OCI-LY7 (cell line): ENCODE data around the gene HINT2. TPM values are rescaled to one million over a fixed set of nuclear protein-coding genes. Genes with fewer than 3 reads are reported as not detected.
A peak's percentile ranks its signal among the peaks of the same experiment; 100 is the strongest.

Source experiments
- BruUV-seq: library from RNA; stranded (reverse); fragments of 400-500 nt; replicated peaks from 2 replicates; lab custom pipeline; 2021; lab: Mats Ljungman, UMichigan
- CTCF ChIA-PET: fragments of 300-600 bp; sonication (Branson Sonifier 250); formaldehyde crosslinking; loops from one replicate; lab custom pipeline; 2022; ENCODE audit warnings: antibody characterized with exemption; ENCODE audit not compliant: unreplicated experiment; lab: Charles Lee
- POLR2A ChIA-PET: fragments of 300-600 bp; sonication (Branson Sonifier 250); formaldehyde crosslinking; loops from one replicate; lab custom pipeline; 2022; ENCODE audit warnings: antibody characterized with exemption; lab: Charles Lee
- DNase-seq: peaks from one replicate; pipeline ENCODE4 v3.0.0-alpha.2; 2015; ENCODE audit warnings: low spot score
- H2AFZ ChIP-seq: fragments of 200-600 bp; sonication (generic), shearing (Covaris generic); 2 replicates; pipeline ENCODE4 v1.6.1; 2014; ENCODE audit warnings: mild to moderate bottlenecking, antibody characterized with exemption, low read length, moderate library complexity
- H3K27ac ChIP-seq: fragments of 200-600 bp; sonication (generic); 2 replicates; pipeline ENCODE4 v1.5.1; 2014; ENCODE audit warnings: mixed run types, low read depth, mild to moderate bottlenecking, moderate library complexity, low read length, inconsistent platforms; ENCODE audit not compliant: poor library complexity, severe bottlenecking
- H3K36me3 ChIP-seq: fragments of 200-600 bp; sonication (generic); 2 replicates; pipeline ENCODE4 v1.6.1; 2014; ENCODE audit warnings: mild to moderate bottlenecking, antibody characterized with exemption, low read length, moderate library complexity, mixed read lengths; ENCODE audit not compliant: insufficient read depth
- H3K4me1 ChIP-seq: fragments of 200-600 bp; sonication (generic); 2 replicates; pipeline ENCODE4 v1.5.1; 2014; ENCODE audit warnings: mild to moderate bottlenecking, low read length; ENCODE audit not compliant: insufficient read depth, poor library complexity, severe bottlenecking
- H3K4me2 ChIP-seq: fragments of 200-600 bp; sonication (generic); 2 replicates; pipeline ENCODE4 v1.6.1; 2014; ENCODE audit warnings: mild to moderate bottlenecking, low read length
- H3K4me3 ChIP-seq: fragments of 200-600 bp; sonication (generic); 2 replicates; pipeline ENCODE4 v1.5.1; 2014; ENCODE audit warnings: mild to moderate bottlenecking, low read depth, low read length; ENCODE audit not compliant: poor library complexity, severe bottlenecking
- H3K79me2 ChIP-seq: fragments of 200-600 bp; sonication (generic); 2 replicates; pipeline ENCODE4 v1.6.1; 2016; ENCODE audit warnings: low read depth, mild to moderate bottlenecking, low read length, moderate library complexity, mixed read lengths; ENCODE audit not compliant: insufficient read depth
- H3K9me2 ChIP-seq: fragments of 200-600 bp; sonication (generic); 2 replicates; pipeline ENCODE4 v1.6.1; 2016; ENCODE audit warnings: mild to moderate bottlenecking, low read length, mixed read lengths; ENCODE audit not compliant: insufficient read depth
- H3K9me3 ChIP-seq: fragments of 200-600 bp; sonication (generic); 2 replicates; pipeline ENCODE4 v1.6.1; 2014; ENCODE audit warnings: mild to moderate bottlenecking, mixed run types, low read length, mixed read lengths
- H4K20me1 ChIP-seq: fragments of 200-600 bp; sonication (generic); 2 replicates; pipeline ENCODE4 v1.6.1; 2014; ENCODE audit warnings: mild to moderate bottlenecking, antibody characterized with exemption, low read length, moderate library complexity, mixed read lengths; ENCODE audit not compliant: insufficient read depth
- EZH2phosphoT487 ChIP-seq: fragments of 200-600 bp; sonication (generic); IDR thresholded peaks from 2 replicates; pipeline ENCODE4 v1.6.1; 2018; ENCODE audit warnings: low read depth, borderline replicate concordance, mild to moderate bottlenecking, mixed run types, antibody characterized with exemption, low read length, moderate library complexity, mixed read lengths
- intact Hi-C: fragments of 100-400 bp; cut with micrococcal nuclease; formaldehyde crosslinking; loops from one replicate; pipeline ENCODE4 v1.10.0; 2022; ENCODE audit not compliant: unreplicated experiment
- total RNA-seq, 2 experiments: library from RNA; depleted of rRNA in 1 of 2; stranded (reverse); fragments of >200 nt in 1 of 2; shearing (Covaris generic) in 1 of 2; gene quantifications; 2 replicates each; pipeline ENCODE4 v1.2.3, GENCODE V29; 2014 to 2022
- TF ChIP-seq, protein P1 (sequence below): fragments of 200-600 bp; sonication (generic); conservative IDR thresholded peaks from 2 replicates; pipeline ENCODE4 v1.5.1; 2014; ENCODE audit warnings: mild to moderate bottlenecking, antibody characterized with exemption, low read length, moderate library complexity, mixed read lengths

HINT2 gene
- total RNA-seq, 2 experiments from 2014 or later = 82.5 to 84.5 TPM

DNA sequence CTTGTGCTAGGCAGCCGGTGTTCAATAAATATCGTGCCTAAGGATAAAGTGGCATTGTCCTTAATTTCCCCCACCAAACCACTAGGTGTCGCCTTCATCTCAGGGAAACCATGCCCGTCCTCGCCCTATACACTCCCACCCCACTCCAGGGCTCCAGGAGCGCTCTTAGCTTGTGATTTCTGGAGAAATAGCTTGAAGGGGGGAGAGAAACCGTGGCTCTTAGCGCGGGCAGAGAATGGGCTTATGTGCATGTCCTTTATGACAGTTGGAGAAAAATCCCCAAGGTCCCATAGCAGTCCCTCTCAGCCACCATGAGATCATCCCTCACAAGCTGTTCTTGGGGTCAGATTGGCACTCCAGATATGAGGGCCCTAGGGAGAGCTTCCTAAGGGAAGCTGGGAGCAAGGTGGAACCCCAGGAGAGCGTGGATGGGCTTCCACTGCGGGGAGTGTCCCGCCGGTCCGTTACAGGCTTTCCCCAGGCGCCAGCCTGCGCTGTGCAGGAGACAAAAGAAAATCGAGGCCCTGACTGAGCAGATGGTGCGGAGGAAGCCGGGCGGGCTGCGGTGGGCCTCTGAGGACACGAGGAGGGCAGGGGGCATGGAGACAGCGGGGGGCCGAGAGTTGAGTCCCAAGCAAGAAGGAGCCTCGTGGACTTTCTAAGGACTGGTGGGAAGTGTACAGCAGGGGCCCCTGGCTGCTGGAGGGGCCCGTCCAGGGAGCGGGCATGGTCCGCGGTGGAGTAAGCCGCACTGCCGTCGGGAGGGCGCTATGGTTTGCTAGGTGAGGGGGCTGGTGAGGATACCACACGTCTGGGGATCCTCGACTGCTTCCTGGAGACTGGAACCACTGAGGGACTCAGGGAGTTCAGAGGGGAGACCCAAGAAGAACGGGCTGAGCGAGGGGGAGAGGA is 24.2 kb downstream of the HINT2 start:
- CTCF ChIA-PET = interaction anchor here (0.6 to 1.4 kb wide), 6 partner anchors 15 to 92 kb away, joined by 3 to 5 read pairs (median 3); partner anchors contain the start of gene HINT2

DNA sequence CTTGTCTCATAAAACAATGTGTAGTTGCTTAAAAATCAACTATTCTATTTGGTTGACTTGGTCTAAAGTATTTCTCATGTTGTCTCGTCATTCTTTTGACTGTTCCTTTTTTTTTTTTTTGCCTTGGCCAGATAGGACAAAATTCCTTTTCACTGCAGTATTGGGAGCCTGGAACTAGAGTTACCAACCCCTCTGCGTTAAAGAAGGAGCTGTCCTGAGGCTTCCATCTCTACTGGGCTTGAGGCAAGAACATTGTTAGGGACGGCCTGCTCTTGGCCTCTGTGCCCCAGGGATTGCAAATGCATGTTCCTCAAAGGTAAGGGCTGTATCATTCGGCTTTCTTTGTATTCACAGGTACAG is 24.8 kb downstream of the HINT2 start:
- peaks cover 18% of the 10 kb centered on the region for H3K4me1 ChIP-seq
- ChIA-PET POLR2A (interaction anchor here (0.6 to 1.1 kb wide), 4 partner anchors 12 to 59 kb away, joined by 3 to 4 read pairs (median 3); no protein-coding TSS in a partner anchor), CTCF (interaction anchor here (0.6 to 1.4 kb wide), 6 partner anchors 15 to 92 kb away, joined by 3 to 5 read pairs (median 3); partner anchors contain the start of gene HINT2)
- TF ChIP-seq, protein P1, sequence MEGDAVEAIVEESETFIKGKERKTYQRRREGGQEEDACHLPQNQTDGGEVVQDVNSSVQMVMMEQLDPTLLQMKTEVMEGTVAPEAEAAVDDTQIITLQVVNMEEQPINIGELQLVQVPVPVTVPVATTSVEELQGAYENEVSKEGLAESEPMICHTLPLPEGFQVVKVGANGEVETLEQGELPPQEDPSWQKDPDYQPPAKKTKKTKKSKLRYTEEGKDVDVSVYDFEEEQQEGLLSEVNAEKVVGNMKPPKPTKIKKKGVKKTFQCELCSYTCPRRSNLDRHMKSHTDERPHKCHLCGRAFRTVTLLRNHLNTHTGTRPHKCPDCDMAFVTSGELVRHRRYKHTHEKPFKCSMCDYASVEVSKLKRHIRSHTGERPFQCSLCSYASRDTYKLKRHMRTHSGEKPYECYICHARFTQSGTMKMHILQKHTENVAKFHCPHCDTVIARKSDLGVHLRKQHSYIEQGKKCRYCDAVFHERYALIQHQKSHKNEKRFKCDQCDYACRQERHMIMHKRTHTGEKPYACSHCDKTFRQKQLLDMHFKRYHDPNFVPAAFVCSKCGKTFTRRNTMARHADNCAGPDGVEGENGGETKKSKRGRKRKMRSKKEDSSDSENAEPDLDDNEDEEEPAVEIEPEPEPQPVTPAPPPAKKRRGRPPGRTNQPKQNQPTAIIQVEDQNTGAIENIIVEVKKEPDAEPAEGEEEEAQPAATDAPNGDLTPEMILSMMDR = no peak
- TF ChIP-seq EZH2phosphoT487 = no peak
- H3K4me2 ChIP-seq = no peak overlapping the region
- H3K36me3 ChIP-seq = peaks cover 3% of the 10 kb centered on the region; the same call in 1 of the 2 replicates
- no peaks in the 10 kb centered on the region for H3K9me3 ChIP-seq
- intact Hi-C loops = loop anchor here (1.0 to 10.0 kb wide), 3 partner anchors 36 to 235 kb away; no protein-coding TSS in a partner anchor
- DNase-seq = no peak
- no peaks in the 10 kb centered on the region for H3K9me2 ChIP-seq
- H4K20me1 ChIP-seq = no peaks in the 10 kb centered on the region
- H2AFZ ChIP-seq = no peak overlapping the region
- no TSS peak for BruUV-seq
- H3K27ac ChIP-seq = no peak overlapping the region
- H3K79me2 ChIP-seq = no peaks in the 10 kb centered on the region
- no peak overlapping the region for H3K4me3 ChIP-seq

More for the DNA sequence above, 24.2 kb downstream of the HINT2 start:
- Histone ChIP-seq H2AFZ (no peak overlapping the region), H3K4me3 (no peak overlapping the region), H4K20me1 (no peaks in the 10 kb centered on the region), H3K9me3 (no peaks in the 10 kb centered on the region), H3K9me2 (no peaks in the 10 kb centered on the region), H3K4me2 (no peak overlapping the region), H3K27ac (no peak overlapping the region), H3K36me3 (peaks cover 3% of the 10 kb centered on the region; the same call in 1 of the 2 replicates), H3K79me2 (no peaks in the 10 kb centered on the region), H3K4me1 (peaks cover 12% of the 10 kb centered on the region)
- TF ChIP-seq, protein P1 = peak; percentile 95
- TF ChIP-seq EZH2phosphoT487 = no peak
- POLR2A ChIA-PET = interaction anchor here (0.6 to 1.1 kb wide), 4 partner anchors 12 to 60 kb away, joined by 3 to 4 read pairs (median 3); no protein-coding TSS in a partner anchor
- no TSS peak for BruUV-seq
- intact Hi-C loops = loop anchor here (1.0 to 10.0 kb wide), 3 partner anchors 36 to 234 kb away; no protein-coding TSS in a partner anchor
- peak; percentile 73 for DNase-seq
